ENCODE measurements around the gene ICE2. TPM values are rescaled to one million over a fixed set of nuclear protein-coding genes. Genes with fewer than 3 reads are reported as not detected.

Gene ICE2
- total and polyA plus RNA-seq, 2 of the 4 experiments (the other 2 are of a cell fraction): 14.7 to 21.1 TPM

- Histone ChIP-seq H4K20me1 (ENCODE audit: insufficient read depth, low read length) (0 out of 2 replicates have a peak, but pooled peaks cover under 1% of the 10 kb centered on the region), H3K27me3 (ENCODE audit: control insufficient read depth, insufficient read depth, low read length) (no peaks in the 10 kb centered on the region), H3K9me3 (ENCODE audit: control insufficient read depth, insufficient read depth, low read length) (no peaks in the 10 kb centered on the region), H3K9me1 (ENCODE audit: insufficient read depth, low read length) (no peaks in the 10 kb centered on the region), H3K14ac (replicated peaks; ENCODE audit: low read depth, low read length) (no peak overlapping the region), H3K4me1 (ENCODE audit: control insufficient read depth, insufficient read depth, low read length) (peaks cover 2% of the 10 kb centered on the region), H2BK120ac (ENCODE audit: low read depth, low read length) (no peak overlapping the region), H3K4ac (ENCODE audit: low read depth, low read length) (no peak overlapping the region), H2BK20ac (ENCODE audit: low read depth, low read length) (no peak overlapping the region), H2AK5ac (ENCODE audit: low read depth, low read length) (no peak overlapping the region), H2BK15ac (ENCODE audit: low read depth, low read length) (no peak overlapping the region), H3K18ac (ENCODE audit: low read depth, low read length) (no peak overlapping the region), H4K91ac (ENCODE audit: insufficient read depth, low read depth, low read length) (no peak overlapping the region), H3K4me3 (ENCODE audit: insufficient read depth, low read depth, low read length) (no peak overlapping the region), H4K5ac (ENCODE audit: low read depth, low read length) (no peak overlapping the region), H3K56ac (ENCODE audit: extremely low read depth, insufficient read depth, low read length) (no peak overlapping the region), H2AK9ac (replicated peaks; ENCODE audit: low read depth, low read length, poor library complexity) (no peak overlapping the region), H3K36me3 (ENCODE audit: control insufficient read depth, insufficient read depth, low read length) (peaks cover 5% of the 10 kb centered on the region), H3K79me1 (ENCODE audit: low read depth in 1 of 2, low read length in 2 of 2) (peaks cover 0 to 6% of the 10 kb centered on the region in 2 experiments; a peak in 3 of 4 replicates), H3K9ac (ENCODE audit: low read depth, low read length) (no peak overlapping the region), H3K27ac (ENCODE audit: insufficient read depth, low read length) (no peak overlapping the region), H3K23ac (ENCODE audit: low read depth, low read length) (no peak overlapping the region), H4K8ac (ENCODE audit: low read depth in 2 of 2, low read length in 2 of 2) (no peak overlapping the region), H2BK5ac (ENCODE audit: low read depth, low read length, poor library complexity, severe bottlenecking) (no peak overlapping the region), H3K4me2 (ENCODE audit: low read depth, low read length) (no peak overlapping the region), H2AFZ (replicated peaks; ENCODE audit: low read length, poor library complexity) (no peak overlapping the region)
- ChIA-PET CTCF (no interaction called here), POLR2A (ENCODE audit: unreplicated experiment) (no interaction called here)
- TF ChIP-seq ELK1 (IDR thresholded peaks at IDR 0.05; ENCODE audit: borderline replicate concordance, low read depth, low read length) (no peak), SMC3 (IDR thresholded peaks at IDR 0.05; ENCODE audit: low read depth, low read length) (no peak), RAD21 (IDR thresholded peaks at IDR 0.05; ENCODE audit: low read length) (no peak), FOS (IDR thresholded peaks at IDR 0.05; ENCODE audit: low read depth, low read length) (no peak), RCOR1 (IDR thresholded peaks at IDR 0.05; ENCODE audit: insufficient replicate concordance, low read length) (no peak), RFX5 (IDR thresholded peaks at IDR 0.05; ENCODE audit: low read depth, low read length) (no peak), MAFK (IDR thresholded peaks at IDR 0.05; ENCODE audit: low read depth, low read length) (no peak), NFE2L2 (IDR thresholded peaks at IDR 0.05; ENCODE audit: low read depth, low read length) (no peak), CEBPB (IDR thresholded peaks at IDR 0.05; ENCODE audit: low read depth, low read length) (no peak), USF2 (IDR thresholded peaks at IDR 0.05; ENCODE audit: low read depth, low read length) (no peak), BHLHE40 (IDR thresholded peaks at IDR 0.05; ENCODE audit: low read depth, low read length) (no peak)
- TF ChIP-seq, protein P1, sequence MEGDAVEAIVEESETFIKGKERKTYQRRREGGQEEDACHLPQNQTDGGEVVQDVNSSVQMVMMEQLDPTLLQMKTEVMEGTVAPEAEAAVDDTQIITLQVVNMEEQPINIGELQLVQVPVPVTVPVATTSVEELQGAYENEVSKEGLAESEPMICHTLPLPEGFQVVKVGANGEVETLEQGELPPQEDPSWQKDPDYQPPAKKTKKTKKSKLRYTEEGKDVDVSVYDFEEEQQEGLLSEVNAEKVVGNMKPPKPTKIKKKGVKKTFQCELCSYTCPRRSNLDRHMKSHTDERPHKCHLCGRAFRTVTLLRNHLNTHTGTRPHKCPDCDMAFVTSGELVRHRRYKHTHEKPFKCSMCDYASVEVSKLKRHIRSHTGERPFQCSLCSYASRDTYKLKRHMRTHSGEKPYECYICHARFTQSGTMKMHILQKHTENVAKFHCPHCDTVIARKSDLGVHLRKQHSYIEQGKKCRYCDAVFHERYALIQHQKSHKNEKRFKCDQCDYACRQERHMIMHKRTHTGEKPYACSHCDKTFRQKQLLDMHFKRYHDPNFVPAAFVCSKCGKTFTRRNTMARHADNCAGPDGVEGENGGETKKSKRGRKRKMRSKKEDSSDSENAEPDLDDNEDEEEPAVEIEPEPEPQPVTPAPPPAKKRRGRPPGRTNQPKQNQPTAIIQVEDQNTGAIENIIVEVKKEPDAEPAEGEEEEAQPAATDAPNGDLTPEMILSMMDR (conservative IDR thresholded peaks at IDR 0.05; ENCODE audit: low read depth, low read length): no peak
- BruUV-seq (replicated peaks): no TSS peak
- dilution Hi-C loops (cut with HindIII; ENCODE audit: low sequenced_read_pairs, unreplicated experiment) (no loop called here), in situ Hi-C loops (cut with MboI; ENCODE audit: low sequenced_read_pairs) (loop anchor here (25.0 kb wide), 1 partner anchor 751 kb away; the partner anchor contains the start of gene BNIP2), intact Hi-C loops (cut with micrococcal nuclease) (no loop called here)
- ATAC-seq (ENCODE audit: low read depth) (no peak), DNase-seq (no peak)
- WGBS, 2 experiments (ENCODE audit: extremely low coverage in 2 of 2, insufficient read length in 1 of 2): no CpG with 5 or more reads among the region's 1 CpG
These were observed 40.3 kb downstream of the ICE2 start for GRCh38 chr15:60438646-60439045.

All from IMR-90 (cell line).